DND-41 (cell line): ENCODE data around the gene ABI3.

Experiments
- ATAC-seq: fragments of 200-7000 bp; cut with Tn5 transposase; 3 replicates; pipeline ENCODE4 v1.9.1; 2021; ENCODE audit warnings: low read depth; ENCODE audit not compliant: insufficient read depth
- DNase-seq: peaks from one replicate; pipeline ENCODE4 v3.0.0-alpha.2; 2020
- H2AFZ ChIP-seq: 2 replicates; pipeline ENCODE4 v1.6.0; 2012; ENCODE audit warnings: low read depth, low read length
- H3K27ac ChIP-seq: 2 replicates; pipeline ENCODE4 v1.5.1; 2012; ENCODE audit warnings: low read length, inconsistent platforms
- H3K27me3 ChIP-seq: fragments of 200-600 bp; sonication (generic); 2 replicates; pipeline ENCODE4 v1.6.0; 2012; ENCODE audit warnings: low read length, mild to moderate bottlenecking, inconsistent platforms; ENCODE audit not compliant: insufficient read depth, poor library complexity
- H3K36me3 ChIP-seq: 2 replicates; pipeline ENCODE4 v1.5.1; 2012; ENCODE audit warnings: low read length, inconsistent platforms; ENCODE audit not compliant: insufficient read depth
- H3K4me1 ChIP-seq: 2 replicates; pipeline ENCODE4 v1.5.1; 2012; ENCODE audit warnings: mild to moderate bottlenecking, low read length; ENCODE audit not compliant: insufficient read depth
- H3K4me2 ChIP-seq: 2 replicates; pipeline ENCODE4 v1.6.0; 2012; ENCODE audit warnings: mild to moderate bottlenecking, moderate library complexity, low read length, inconsistent platforms; ENCODE audit not compliant: insufficient read depth
- H3K4me3 ChIP-seq, 2 experiments: fragments of 200-600 bp in 1 of 2; shearing (Covaris generic) in 1 of 2; 2 replicates each; pipeline ENCODE4 v1.5.1; 2012 to 2016; ENCODE audit warnings: inconsistent platforms in 2 of 2, low read length in 2 of 2, mild to moderate bottlenecking in 2 of 2, low read depth in 1 of 2, moderate library complexity in 1 of 2
- H3K79me2 ChIP-seq: 2 replicates; pipeline ENCODE4 v1.6.0; 2012; ENCODE audit warnings: low read length, inconsistent platforms; ENCODE audit not compliant: insufficient read depth
- H3K9ac ChIP-seq: 2 replicates; pipeline ENCODE4 v1.6.0; 2012; ENCODE audit warnings: low read depth, mild to moderate bottlenecking, inconsistent platforms, low read length, moderate library complexity
- H3K9me3 ChIP-seq: 2 replicates; pipeline ENCODE4 v1.5.1; 2012; ENCODE audit warnings: low read length, moderate library complexity, mild to moderate bottlenecking, inconsistent platforms; ENCODE audit not compliant: insufficient read depth, severe bottlenecking
- H4K20me1 ChIP-seq: 2 replicates; pipeline ENCODE4 v1.6.0; 2012; ENCODE audit warnings: low read length; ENCODE audit not compliant: insufficient read depth
- CTCF ChIP-seq: IDR thresholded peaks from 2 replicates; pipeline ENCODE4 v1.5.1; 2012; ENCODE audit warnings: borderline replicate concordance, low read length, moderate library complexity, mild to moderate bottlenecking; ENCODE audit not compliant: poor library complexity, severe bottlenecking; ENCODE audit errors: extremely low read depth
- EZH2 ChIP-seq: IDR thresholded peaks from 3 replicates; pipeline ENCODE4 v1.6.1; 2012; ENCODE audit warnings: borderline replicate concordance, low read depth, mild to moderate bottlenecking, moderate library complexity, low read length, inconsistent platforms; ENCODE audit not compliant: severe bottlenecking

ABI3 gene

GRCh38 chr17:49187301-49187700, 23.2 kb upstream of the ABI3 start:
- TF ChIP-seq CTCF (no peak), EZH2 (no peak)
- Histone ChIP-seq H3K4me2 (no peak overlapping the region), H3K4me1 (peaks cover 13% of the 10 kb centered on the region), H3K9ac (no peak overlapping the region), H3K27ac (no peak overlapping the region), H4K20me1 (no peaks in the 10 kb centered on the region), H3K4me3 (no peak overlapping the region), H3K27me3 (no peaks in the 10 kb centered on the region), H3K36me3 (no peaks in the 10 kb centered on the region), H2AFZ (no peak overlapping the region), H3K9me3 (peaks cover 18% of the 10 kb centered on the region), H3K79me2 (no peaks in the 10 kb centered on the region)
- no peak for ATAC-seq
- no peak for DNase-seq

- Histone ChIP-seq H3K36me3 (no peaks in the 10 kb centered on the region), H3K27ac (peak overlapping the region; percentile 51; the same call in 1 of the 2 replicates), H3K4me2 (peak overlapping the region; percentile 68; the same call in 1 of the 2 replicates), H4K20me1 (no peaks in the 10 kb centered on the region), H2AFZ (peak overlapping the region; percentile 54; the same call in 1 of the 2 replicates), H3K79me2 (no peaks in the 10 kb centered on the region), H3K4me1 (peaks cover 24% of the 10 kb centered on the region), H3K9ac (peak overlapping the region; percentile 95; the same call in 1 of the 2 replicates), H3K27me3 (no peaks in the 10 kb centered on the region), H3K4me3 (peak overlapping the region in 1 of 2 experiments; percentile 28; a peak in 2 of 4 replicates), H3K9me3 (no peaks in the 10 kb centered on the region)
- TF ChIP-seq EZH2: no peak
- TF ChIP-seq CTCF: no peak
- DNase-seq (peak; percentile 30), ATAC-seq (no peak)
Observed at GRCh38 chr17:49190932-49191331, 19.6 kb upstream of the ABI3 start.

GRCh38 chr17:49191409-49191916, 19.0 kb upstream of the ABI3 start:
- Histone ChIP-seq H3K79me2 (no peaks in the 10 kb centered on the region), H3K4me1 (peaks cover 24% of the 10 kb centered on the region), H3K9ac (peak overlapping the region; percentile 95), H2AFZ (peak overlapping the region; percentile 88), H3K36me3 (no peaks in the 10 kb centered on the region), H3K4me3 (peak overlapping the region; percentile 42 to 70), H4K20me1 (no peaks in the 10 kb centered on the region), H3K4me2 (peak overlapping the region; percentile 68), H3K27me3 (no peaks in the 10 kb centered on the region), H3K27ac (peak overlapping the region; percentile 96), H3K9me3 (no peaks in the 10 kb centered on the region)
- no peak; the same call in 2 of the 3 replicates for ATAC-seq
- no peak for DNase-seq
- TF ChIP-seq EZH2: no peak
- no peak for TF ChIP-seq CTCF
